ENCODE data around the gene LPAR1. TPM values are rescaled to one million over a fixed set of nuclear protein-coding genes. Genes with fewer than 3 reads are reported as not detected.

The LPAR1 gene
- total RNA-seq, 2 donors from 2014 or later = 16.5 to 20.2 TPM

GRCh38 chr9:110933350-110934001 is 104.8 kb downstream of the LPAR1 start:
- H3K9me3 ChIP-seq = no peaks in the 10 kb centered on the region
- H3K4me1 ChIP-seq = no peaks in the 10 kb centered on the region
- H3K27ac ChIP-seq = no peak overlapping the region
- no peak overlapping the region for H3K4me3 ChIP-seq
- intact Hi-C loops (cut with DNase I) = no loop called here
- no peak for DNase-seq
- no peaks in the 10 kb centered on the region for H3K27me3 ChIP-seq
- H3K9ac ChIP-seq (ENCODE audit: low read depth in 2 of 2, low read length in 2 of 2) = no peak overlapping the region
- TF ChIP-seq, protein P1, sequence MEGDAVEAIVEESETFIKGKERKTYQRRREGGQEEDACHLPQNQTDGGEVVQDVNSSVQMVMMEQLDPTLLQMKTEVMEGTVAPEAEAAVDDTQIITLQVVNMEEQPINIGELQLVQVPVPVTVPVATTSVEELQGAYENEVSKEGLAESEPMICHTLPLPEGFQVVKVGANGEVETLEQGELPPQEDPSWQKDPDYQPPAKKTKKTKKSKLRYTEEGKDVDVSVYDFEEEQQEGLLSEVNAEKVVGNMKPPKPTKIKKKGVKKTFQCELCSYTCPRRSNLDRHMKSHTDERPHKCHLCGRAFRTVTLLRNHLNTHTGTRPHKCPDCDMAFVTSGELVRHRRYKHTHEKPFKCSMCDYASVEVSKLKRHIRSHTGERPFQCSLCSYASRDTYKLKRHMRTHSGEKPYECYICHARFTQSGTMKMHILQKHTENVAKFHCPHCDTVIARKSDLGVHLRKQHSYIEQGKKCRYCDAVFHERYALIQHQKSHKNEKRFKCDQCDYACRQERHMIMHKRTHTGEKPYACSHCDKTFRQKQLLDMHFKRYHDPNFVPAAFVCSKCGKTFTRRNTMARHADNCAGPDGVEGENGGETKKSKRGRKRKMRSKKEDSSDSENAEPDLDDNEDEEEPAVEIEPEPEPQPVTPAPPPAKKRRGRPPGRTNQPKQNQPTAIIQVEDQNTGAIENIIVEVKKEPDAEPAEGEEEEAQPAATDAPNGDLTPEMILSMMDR (IDR thresholded peaks at IDR 0.05) = no peak
- H3K36me3 ChIP-seq = no peaks in the 10 kb centered on the region

DNA sequence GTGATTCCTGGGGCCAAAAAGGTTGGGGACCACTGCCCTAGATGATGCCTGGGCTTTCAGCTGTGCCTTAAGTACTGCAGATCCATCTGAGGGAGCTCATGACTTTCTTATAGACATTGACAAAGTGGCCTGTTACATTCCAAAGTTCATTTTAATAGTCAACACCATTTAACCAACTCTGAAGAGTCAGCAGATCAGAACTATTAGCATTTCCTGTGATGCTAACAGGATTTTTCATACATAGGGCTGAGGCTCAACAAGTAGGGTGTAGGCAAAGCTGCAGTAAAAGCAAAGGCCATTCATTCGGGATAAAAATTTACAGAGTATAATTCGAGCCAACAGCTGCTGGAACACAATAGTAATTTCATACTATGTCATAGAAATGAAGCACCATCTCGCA is 105.4 kb downstream of the LPAR1 start:
- TF ChIP-seq, protein P1 (IDR thresholded peaks at IDR 0.05) = no peak
- H3K9ac ChIP-seq (ENCODE audit: low read depth in 2 of 2, low read length in 2 of 2) = no peak overlapping the region
- H3K27me3 ChIP-seq = no peaks in the 10 kb centered on the region
- no peaks in the 10 kb centered on the region for H3K4me1 ChIP-seq
- H3K27ac ChIP-seq = no peak overlapping the region
- no peak for DNase-seq
- intact Hi-C loops (cut with DNase I) = no loop called here
- H3K4me3 ChIP-seq = no peak overlapping the region
- no peaks in the 10 kb centered on the region for H3K36me3 ChIP-seq
- no peaks in the 10 kb centered on the region for H3K9me3 ChIP-seq

DNA sequence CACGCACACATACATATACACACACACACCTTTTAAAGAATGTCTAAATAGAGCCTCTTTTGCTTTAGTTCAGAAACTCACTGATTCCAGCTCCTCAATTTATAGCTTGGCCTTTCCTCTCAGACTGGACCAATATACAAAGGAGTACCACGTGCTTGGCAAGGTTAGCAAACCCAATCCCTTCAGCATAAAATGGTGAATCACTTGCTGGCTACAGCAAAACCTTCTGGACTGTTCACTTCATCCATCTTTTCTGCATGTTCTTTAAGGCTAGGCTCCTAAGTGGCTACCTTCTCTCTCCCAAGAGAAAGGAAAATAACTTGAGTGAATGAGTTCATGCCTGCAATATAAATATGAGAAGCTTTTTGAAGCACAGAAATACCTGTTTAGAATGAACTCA is 109.7 kb downstream of the LPAR1 start:
- Histone ChIP-seq H3K27ac (no peak overlapping the region), H3K27me3 (no peaks in the 10 kb centered on the region), H3K4me1 (no peaks in the 10 kb centered on the region), H3K9me3 (no peaks in the 10 kb centered on the region), H3K4me3 (no peak overlapping the region), H3K9ac (ENCODE audit: low read depth in 2 of 2, low read length in 2 of 2) (no peak overlapping the region), H3K36me3 (no peaks in the 10 kb centered on the region)
- no peak for DNase-seq
- intact Hi-C loops (cut with DNase I) = no loop called here
- TF ChIP-seq, protein P1 (IDR thresholded peaks at IDR 0.05) = no peak

DNA sequence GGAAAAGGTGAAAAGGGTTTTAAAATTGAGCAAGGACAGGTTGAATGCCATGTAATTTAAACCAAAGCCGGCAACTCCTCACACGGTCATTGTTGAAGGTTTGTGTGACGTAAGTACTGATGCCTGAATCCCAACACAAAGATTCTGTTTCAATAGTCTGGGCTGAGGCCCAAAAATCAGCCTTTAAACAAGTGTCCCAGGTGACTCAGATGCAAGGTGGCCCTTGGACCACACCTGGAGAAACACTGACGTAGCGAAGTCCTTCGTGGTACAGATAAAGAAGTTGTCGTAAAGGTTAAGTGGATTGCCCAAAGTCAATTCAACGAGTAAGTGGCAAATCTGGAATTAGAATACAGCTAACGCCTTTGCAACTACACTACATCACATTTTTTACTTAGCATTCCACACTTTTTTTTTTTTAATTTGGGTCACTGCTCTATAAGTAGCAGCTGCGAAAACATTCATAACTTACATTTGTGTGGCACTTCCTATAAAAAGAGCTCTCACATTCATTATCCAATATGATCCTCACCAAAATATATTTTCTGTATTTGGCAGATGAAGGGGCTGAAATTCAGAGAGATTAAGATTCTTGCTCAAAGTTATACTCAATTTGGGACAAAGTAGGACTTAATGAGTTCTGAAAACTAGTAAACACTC is 111.3 kb downstream of the LPAR1 start:
- Histone ChIP-seq H3K4me3 (no peak overlapping the region), H3K36me3 (no peaks in the 10 kb centered on the region), H3K4me1 (no peaks in the 10 kb centered on the region), H3K27ac (no peak overlapping the region), H3K9ac (ENCODE audit: low read depth in 2 of 2, low read length in 2 of 2) (no peak overlapping the region), H3K9me3 (no peaks in the 10 kb centered on the region), H3K27me3 (no peaks in the 10 kb centered on the region)
- peak; percentile 27 for DNase-seq
- TF ChIP-seq, protein P1 (IDR thresholded peaks at IDR 0.05) = no peak
- intact Hi-C loops (cut with DNase I) = no loop called here

DNA sequence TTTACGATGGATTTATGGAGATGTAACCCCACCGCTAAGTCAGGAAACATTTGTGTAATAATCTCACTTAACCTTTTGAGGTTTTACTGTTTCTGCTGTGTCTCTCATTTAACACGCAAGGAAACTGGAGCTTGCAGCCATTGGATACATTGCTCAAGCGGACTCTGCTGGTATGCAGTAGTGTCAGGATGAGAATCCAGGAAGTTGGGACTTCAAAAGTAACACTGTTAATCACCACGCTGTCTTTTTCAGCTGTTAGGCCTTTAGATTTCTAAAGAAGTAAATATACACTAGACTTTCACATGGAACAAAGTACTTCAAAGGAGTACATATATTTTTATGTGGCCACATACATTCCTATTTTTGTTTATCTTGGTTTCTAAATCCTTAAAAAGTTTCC is 114.7 kb downstream of the LPAR1 start:
- no peak overlapping the region for H3K4me3 ChIP-seq
- H3K4me1 ChIP-seq = no peaks in the 10 kb centered on the region
- DNase-seq = no peak
- H3K9ac ChIP-seq (ENCODE audit: low read depth in 2 of 2, low read length in 2 of 2) = no peak overlapping the region
- H3K36me3 ChIP-seq = no peaks in the 10 kb centered on the region
- intact Hi-C loops (cut with DNase I) = no loop called here
- H3K27me3 ChIP-seq = no peaks in the 10 kb centered on the region
- no peaks in the 10 kb centered on the region for H3K9me3 ChIP-seq
- H3K27ac ChIP-seq = no peak overlapping the region
- TF ChIP-seq, protein P1 (IDR thresholded peaks at IDR 0.05) = no peak

All from colonic mucosa (tissue), 4 donors.